Stimulated activated CD8-positive, alpha-beta memory T cell treated with anti-CD3 and anti-CD28 coated beads, Interleukin-7, amount 100 ng/mL, for 1 hour (primary cell): ENCODE data around the gene SCTR.
"Not testable (repeated sequence)": the region's sequence is repeated elsewhere in the genome, so short reads cannot be mapped to it uniquely, and the experiment has no call there.

Experiments used
- DNase-seq, 2 donors: peaks; one replicate each; pipeline ENCODE4 v3.0.0-alpha.2; 2020; ENCODE audit warnings: low read depth in 2 of 2

The SCTR gene

GRCh38 chr2:119408221-119408619 is 116.1 kb downstream of the SCTR start:
- no peak for DNase-seq

- no peak for DNase-seq
Measured at GRCh38 chr2:119407430-119408220, 116.7 kb downstream of the SCTR start.

GRCh38 chr2:119405151-119405550 is 119.1 kb downstream of the SCTR start:
- DNase-seq, result no peak

- DNase-seq, result not testable (repeated sequence)
Measured at GRCh38 chr2:119403618-119404017, 120.7 kb downstream of the SCTR start.

GRCh38 chr2:119402645-119403560 is 121.4 kb downstream of the SCTR start:
- DNase-seq, result no peak

GRCh38 chr2:119402106-119402505 is 122.2 kb downstream of the SCTR start:
- no peak for DNase-seq

- no peak for DNase-seq
Measured at GRCh38 chr2:119397196-119397595, 127.1 kb downstream of the SCTR start.

- DNase-seq, result no peak
Measured at GRCh38 chr2:119393971-119394748, 130.1 kb downstream of the SCTR start.
